GM19324 (cell line): ENCODE results near the gene CD300A.

Experiments used
- ATAC-seq: cut with Tn5 transposase; IDR thresholded peaks from one replicate; pipeline ENCODE4 v1.9.1; 2021; ENCODE audit warnings: mild to moderate bottlenecking, moderate library complexity; ENCODE audit not compliant: unreplicated experiment, low FRiP score

The CD300A gene

GRCh38 chr17:74439691-74440567 is 26.5 kb upstream of the CD300A start:
- ATAC-seq, result no peak

DNA sequence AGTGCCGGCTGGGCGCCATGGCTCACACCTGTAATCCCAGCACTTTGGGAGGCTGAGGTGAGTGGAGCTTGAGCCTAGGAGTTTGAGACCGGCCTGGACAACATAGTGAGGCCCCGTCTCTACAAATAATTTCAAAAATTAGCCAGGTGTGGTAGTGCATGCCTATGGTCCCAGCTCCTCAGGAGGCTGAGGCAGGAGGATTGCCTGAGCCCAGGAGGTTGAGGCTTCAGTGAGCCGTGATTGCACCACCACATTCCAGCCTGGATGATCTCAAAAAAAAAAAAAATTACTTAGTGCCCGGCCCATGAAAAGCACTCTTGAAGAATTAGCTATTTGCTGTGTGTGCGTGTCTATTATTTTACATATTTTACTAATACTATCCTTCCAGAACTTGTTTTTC is 24.9 kb upstream of the CD300A start:
- ATAC-seq, result no peak

DNA sequence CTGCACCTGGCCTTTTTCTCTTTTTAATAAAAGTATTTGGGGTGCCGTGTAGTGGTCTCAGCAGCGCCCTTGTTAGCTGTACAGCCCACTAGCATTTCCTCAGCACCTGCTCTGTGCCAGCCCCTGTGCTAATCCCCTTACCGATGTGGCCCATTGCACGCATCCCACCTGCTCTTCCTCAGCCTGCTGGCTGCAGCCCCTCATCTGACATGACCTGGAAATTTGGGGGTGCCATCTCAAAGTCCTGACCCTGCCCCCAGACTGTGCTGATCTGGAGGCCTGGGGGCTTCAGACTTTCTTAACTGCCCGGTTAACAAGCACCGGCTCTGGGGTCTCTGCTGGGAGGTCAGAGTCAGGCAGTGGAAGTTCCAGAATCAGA is 24.2 kb upstream of the CD300A start:
- ATAC-seq, result peak; percentile 4

GRCh38 chr17:74442670-74443515 is 23.5 kb upstream of the CD300A start:
- ATAC-seq, result peak; percentile 62

DNA sequence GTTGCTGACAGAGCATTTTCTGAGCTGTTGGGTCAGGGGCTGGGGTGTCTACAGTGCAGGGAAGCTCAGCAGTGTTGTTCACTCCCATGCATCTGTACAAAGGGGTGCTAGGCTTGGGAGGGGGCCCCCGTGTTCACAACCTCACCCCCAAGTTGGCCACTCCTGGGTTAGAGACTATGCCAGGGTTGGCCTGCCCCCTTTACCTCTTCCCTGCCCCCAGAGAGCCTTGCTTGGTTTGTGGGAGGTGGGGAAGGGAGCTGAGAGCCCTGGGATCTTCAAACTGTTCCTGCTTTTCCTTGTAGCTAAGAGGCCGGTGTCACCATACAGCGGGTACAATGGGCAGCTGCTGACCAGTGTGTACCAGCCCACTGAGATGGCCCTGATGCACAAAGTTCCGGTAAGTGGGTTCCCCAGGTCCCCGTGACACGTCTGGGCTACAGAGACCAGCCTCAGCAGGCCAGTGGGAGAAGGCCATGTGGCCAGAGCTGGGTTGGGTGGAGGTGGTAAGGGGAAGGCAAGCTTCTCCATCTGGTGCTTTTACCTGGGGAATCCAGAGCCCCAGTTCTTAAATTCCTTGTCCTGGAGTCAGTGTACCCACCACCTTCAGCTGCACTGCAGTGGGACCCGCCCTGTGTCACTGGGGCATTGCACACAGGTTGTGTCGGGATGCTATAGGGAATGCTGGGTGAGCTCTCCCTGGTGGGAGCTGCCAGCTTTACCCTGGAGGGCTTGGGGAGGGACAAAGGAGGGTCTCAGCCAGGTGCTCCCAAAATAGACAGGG is 22.7 kb upstream of the CD300A start:
- ATAC-seq, result no peak

DNA sequence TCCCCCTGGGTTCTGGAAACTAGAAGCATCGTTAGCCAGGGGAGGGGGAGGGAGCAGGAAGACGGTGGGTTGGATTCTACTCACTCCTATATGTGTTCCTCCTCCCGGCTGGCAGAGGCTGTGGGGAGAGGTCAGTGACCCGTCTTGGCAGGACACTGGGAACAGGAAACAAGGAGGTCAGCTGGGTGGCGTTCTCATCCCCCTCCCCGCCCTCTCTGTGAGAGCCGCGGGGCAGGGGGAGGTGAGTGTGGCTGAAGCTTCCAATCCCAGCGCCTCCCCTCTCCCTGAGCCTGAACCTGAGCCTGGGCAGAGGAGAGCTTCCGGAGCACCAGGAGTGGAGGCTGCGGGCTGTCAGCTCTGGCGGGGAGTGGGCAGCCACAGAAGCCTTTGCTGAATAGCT is 22.0 kb upstream of the CD300A start:
- ATAC-seq, result no peak

DNA sequence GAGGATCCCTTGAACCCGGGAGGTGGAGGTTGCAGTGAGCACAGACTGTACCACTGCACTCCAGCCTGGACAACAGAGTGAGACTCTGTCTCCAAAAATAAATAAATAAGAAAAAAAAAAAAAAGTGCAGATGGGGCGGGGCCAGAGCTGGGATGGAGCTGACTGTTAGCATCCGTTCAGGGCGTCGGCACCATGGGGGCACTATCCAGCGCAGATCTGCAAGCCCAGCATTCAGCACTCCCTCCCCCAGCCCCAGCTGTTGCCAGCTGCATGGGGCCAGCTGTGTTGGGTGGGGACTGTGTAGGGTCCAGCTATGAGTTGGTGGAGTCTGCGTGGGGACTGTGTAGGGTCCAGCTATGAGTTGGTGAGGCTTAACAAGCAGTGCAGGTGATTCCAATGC is 21.3 kb upstream of the CD300A start:
- no peak for ATAC-seq

- no peak for ATAC-seq
Measured at GRCh38 chr17:74446551-74447500, 19.6 kb upstream of the CD300A start.

GRCh38 chr17:74447628-74448159 is 18.7 kb upstream of the CD300A start:
- ATAC-seq, result no peak

DNA sequence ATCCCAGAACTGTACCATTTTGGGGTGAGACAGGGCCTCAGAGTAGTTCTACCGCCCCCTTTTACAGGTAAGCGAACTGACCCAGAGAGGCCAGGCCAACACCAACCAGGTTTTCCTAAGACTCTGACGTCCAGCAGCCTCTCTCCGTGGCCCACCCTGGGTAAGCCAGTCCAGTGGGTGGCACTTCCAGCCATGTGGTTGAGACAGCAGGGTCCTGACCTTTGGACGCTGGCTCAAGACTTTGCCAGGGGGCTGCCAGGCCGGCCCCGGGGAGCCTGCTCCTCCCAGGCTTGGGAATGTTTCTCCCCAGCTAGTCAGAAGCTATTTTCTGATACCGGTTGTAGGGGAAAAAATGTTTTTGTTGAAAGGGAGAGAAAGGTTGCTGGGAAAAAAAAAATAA is 17.7 kb upstream of the CD300A start:
- no peak for ATAC-seq

- no peak for ATAC-seq
Measured at GRCh38 chr17:74449306-74449705, 17.1 kb upstream of the CD300A start.

GRCh38 chr17:74449773-74450172 is 16.7 kb upstream of the CD300A start:
- no peak for ATAC-seq

DNA sequence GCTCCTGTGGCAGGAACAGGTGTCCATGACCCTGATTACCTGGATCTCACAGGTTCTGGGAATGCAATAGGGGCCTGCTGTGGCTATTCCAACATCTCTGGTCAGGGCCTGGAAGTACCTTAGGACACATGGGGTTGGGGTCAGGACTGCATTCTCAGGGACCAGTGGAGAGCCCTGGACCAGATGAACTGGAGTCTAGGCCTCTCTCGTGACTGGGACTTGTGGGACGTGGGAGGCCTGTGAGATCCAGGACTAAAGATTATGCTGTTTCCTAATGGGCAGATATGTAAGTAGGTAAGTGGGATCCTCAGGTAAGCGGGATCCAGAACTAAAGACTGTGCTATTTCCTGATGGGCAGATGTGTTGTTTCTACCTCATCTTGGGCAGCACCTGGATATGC is 16.2 kb upstream of the CD300A start:
- ATAC-seq, result no peak

GRCh38 chr17:74450925-74451403 is 15.5 kb upstream of the CD300A start:
- no peak for ATAC-seq

DNA sequence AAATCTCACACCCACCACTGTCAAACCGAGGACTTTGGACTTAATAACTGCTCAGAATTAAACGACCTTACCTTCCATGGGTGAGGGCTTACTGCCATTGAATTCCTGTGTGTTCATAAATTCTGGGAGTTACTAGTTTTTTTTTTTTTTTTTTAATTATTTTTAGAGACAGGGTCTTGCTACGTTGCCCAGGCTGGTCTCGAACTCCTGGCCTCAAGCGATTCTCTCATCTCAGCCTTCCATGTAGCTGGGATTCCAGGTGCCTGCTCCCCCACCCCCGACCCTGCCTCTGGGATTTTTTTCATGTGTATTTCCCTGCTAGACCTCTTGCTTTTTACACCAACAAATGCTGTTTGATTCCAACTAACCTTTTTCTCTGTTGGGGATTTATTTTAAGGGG is 14.9 kb upstream of the CD300A start:
- ATAC-seq, result no peak

DNA sequence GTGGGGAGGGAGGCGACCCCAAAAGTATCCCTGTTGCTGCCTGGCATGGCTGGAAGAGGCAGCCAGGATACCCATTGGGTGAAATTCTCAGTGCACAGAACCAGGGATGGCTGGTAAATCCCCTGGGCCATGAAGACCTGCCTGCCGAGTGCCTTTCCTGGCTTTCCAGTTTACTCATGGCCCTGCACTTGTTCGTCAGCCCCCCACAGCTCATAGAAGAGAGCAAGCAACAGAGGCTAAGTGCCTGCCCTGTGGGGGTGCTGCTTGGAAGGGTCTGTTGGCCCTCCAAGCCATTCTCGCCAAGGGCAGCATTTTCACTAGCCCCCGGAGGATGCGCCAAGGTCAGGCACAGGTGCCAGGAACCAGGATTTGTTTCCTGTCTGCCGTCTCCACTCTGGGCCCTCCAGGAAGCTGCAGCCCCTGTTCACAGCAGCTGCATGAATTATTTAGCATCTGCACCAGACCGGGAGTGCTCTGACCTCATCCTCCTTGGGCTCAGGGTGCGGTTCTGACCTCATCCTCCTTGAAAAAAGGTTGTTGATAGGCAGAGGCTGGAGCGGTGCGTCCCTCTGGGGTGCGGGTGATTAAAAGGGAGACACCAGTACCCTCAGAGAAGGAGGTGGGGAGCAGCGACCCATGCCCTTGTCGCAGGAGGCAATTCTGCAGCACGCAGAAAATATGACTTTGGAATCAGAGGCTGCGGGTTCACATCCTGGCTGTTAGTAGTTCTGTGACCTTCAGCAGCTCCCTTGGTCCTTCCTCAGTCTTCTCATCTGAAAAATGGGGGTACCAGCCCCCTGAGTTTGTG is 14.2 kb upstream of the CD300A start:
- no peak for ATAC-seq

DNA sequence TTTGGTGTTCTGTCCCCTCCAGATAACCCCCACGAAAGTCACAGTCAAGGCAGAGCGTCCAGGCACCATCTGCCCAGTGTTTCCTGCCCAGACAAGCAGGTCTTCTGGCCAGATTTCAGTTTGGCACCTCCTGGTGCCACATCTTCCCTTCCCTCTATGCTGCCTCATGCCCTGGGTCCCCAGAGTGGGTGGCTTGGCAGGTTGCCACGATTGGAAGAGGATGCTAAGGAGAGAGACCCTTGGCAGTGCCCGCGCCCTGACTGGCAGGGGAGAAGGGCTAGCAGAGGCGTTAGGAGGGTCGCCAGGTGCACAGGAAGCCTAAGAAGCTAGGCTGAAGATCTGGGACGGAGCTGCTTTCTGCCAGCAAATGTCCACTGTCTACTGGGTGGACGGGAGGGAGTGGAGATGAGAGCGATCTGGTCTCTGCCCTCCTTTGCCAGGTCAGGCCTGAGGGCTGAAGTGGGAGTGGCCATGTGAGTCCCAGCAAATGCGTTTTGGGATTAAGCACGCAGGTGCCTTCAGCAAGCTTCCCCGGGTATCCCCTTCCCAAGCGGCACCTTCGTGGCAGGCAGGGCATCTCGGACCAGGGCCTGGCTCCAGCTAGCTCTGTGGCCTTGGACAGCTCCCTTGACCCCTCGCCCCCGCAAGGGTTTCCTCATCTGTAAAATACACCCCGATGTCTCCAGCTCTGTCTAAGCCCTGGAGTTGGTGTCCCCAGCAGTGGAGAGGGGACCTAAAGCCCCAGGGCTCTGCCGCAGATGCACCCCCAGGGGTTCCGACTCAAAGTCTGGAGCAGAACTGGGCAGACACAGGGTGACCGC is 13.4 kb upstream of the CD300A start:
- ATAC-seq, result no peak
